Peyer's patch (tissue), 4 donors: Measurements from ENCODE around the gene UGT1A9.

Source experiments
- CTCF ChIP-seq, 6 experiments: fragments of 450-650 bp in 4 of 6; fragments of 200-600 bp in 2 of 6; sonication (generic) in 1 of 6; IDR thresholded peaks; one replicate each; pipeline ENCODE4 v1.5.1; 2017 to 2019; ENCODE audit warnings: antibody characterized with exemption in 6 of 6, mild to moderate bottlenecking in 3 of 6, moderate library complexity in 1 of 6
- POLR2A ChIP-seq, 2 donors: fragments of 450-650 bp; IDR thresholded peaks; one replicate each; pipeline ENCODE4 v1.5.1; 2017; ENCODE audit warnings: antibody characterized with exemption in 2 of 2, mild to moderate bottlenecking in 2 of 2, moderate library complexity in 2 of 2

- TF ChIP-seq POLR2A (IDR thresholded peaks at IDR 0.05) (no peak), CTCF (IDR thresholded peaks at IDR 0.05) (no peak)
Measured at GRCh38 chr2:233803994-233804393, 132.3 kb downstream of the UGT1A9 start.
